ENCODE measurements around the gene TTN. TPM values are rescaled to one million over a fixed set of nuclear protein-coding genes. Genes with fewer than 3 reads are reported as not detected.

TTN gene
- polyA plus RNA-seq, 3 donors: under 0.01 to 0.12 (median 0.08) TPM

- peak overlapping the region in 1 of 7 donors; percentile 3 for H3K27ac Mint-ChIP-seq
- Histone ChIP-seq H3K4me1 (ENCODE audit: control insufficient read depth in 1 of 2, insufficient read depth in 2 of 2, low read length in 2 of 2) (no peaks in the 10 kb centered on the region), H4K20me1 (ENCODE audit: insufficient read depth, low read length) (no peaks in the 10 kb centered on the region), H3K4me2 (replicated peaks; ENCODE audit: extremely low read depth, low read length, poor library complexity, severe bottlenecking) (no peak overlapping the region), H3K36me3 (replicated peaks in 1 of 2; ENCODE audit: control insufficient read depth in 1 of 2, insufficient read depth in 2 of 2, low read length in 2 of 2) (no peaks in the 10 kb centered on the region), H3K27ac (ENCODE audit: low read depth in 1 of 2, low read length in 2 of 2) (no peak overlapping the region), H2AFZ (ENCODE audit: insufficient read depth, low read depth, low read length, poor library complexity, severe bottlenecking) (no peak overlapping the region), H3K9me3 (replicated peaks in 1 of 2; ENCODE audit: control insufficient read depth in 1 of 2, insufficient read depth in 1 of 2, low read length in 2 of 2) (no peaks in the 10 kb centered on the region), H3K4me3 (replicated peaks in 1 of 3; ENCODE audit: low read depth in 2 of 3, low read length in 3 of 3) (no peak overlapping the region), H3K9ac (ENCODE audit: insufficient read depth, low read length, poor library complexity, severe bottlenecking) (no peak overlapping the region), H3K27me3 (ENCODE audit: control insufficient read depth in 2 of 2, insufficient read depth in 2 of 2, low read length in 2 of 2) (no peaks in the 10 kb centered on the region), H3K79me2 (ENCODE audit: insufficient read depth, low read length) (no peaks in the 10 kb centered on the region)
- no peaks in the 10 kb centered on the region for H3K4me1 Mint-ChIP-seq
- no peak for DNase-seq
- intact Hi-C loops (cut with micrococcal nuclease): no loop called here
- H3K4me3 Mint-ChIP-seq: no peak overlapping the region
- no peaks in the 10 kb centered on the region for H3K36me3 Mint-ChIP-seq
- TF ChIP-seq, protein P1, sequence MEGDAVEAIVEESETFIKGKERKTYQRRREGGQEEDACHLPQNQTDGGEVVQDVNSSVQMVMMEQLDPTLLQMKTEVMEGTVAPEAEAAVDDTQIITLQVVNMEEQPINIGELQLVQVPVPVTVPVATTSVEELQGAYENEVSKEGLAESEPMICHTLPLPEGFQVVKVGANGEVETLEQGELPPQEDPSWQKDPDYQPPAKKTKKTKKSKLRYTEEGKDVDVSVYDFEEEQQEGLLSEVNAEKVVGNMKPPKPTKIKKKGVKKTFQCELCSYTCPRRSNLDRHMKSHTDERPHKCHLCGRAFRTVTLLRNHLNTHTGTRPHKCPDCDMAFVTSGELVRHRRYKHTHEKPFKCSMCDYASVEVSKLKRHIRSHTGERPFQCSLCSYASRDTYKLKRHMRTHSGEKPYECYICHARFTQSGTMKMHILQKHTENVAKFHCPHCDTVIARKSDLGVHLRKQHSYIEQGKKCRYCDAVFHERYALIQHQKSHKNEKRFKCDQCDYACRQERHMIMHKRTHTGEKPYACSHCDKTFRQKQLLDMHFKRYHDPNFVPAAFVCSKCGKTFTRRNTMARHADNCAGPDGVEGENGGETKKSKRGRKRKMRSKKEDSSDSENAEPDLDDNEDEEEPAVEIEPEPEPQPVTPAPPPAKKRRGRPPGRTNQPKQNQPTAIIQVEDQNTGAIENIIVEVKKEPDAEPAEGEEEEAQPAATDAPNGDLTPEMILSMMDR (IDR thresholded peaks at IDR 0.05): no peak
- H3K27me3 Mint-ChIP-seq (ENCODE audit: low read depth in 3 of 3): peaks cover 0 to 2% (median 0%) of the 10 kb centered on the region in 3 donors
- whole genome bisulfite sequencing (ENCODE audit: insufficient coverage): 91% methylated on average over 19 of the region's 19 CpGs
- H3K9me3 Mint-ChIP-seq: no peaks in the 10 kb centered on the region
These were observed 7.9 kb downstream of the TTN start for GRCh38 chr2:178799305-178799704.

DNA sequence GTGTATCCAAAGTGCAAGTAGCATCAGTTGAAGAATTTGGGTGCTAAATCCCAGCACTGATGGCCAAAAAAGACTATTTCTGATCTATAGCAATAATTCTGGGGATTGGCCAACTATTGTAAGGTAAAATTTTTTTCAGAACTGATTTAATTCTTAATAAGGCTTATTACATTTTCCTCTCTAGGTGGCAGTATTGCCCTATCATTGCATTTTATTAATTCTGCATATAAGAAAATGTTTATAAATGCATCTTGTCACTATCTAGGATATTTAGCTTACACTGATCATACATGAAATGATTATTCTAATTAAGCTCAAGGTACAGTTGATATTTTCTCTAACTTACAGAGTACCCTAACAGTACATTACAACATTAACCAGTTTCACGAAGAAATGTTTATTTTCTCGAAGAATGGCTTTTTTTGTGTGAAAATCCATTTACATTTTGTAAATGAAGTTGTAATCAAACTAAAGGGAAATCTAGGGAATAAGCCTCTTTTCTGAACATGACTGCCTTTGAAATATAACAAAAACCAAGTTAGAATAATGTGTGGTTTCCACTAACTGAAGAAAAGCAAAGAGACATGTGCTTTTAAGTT lies 11.0 kb downstream of the TTN start:
- no peaks in the 10 kb centered on the region for H4K20me1 ChIP-seq (ENCODE audit: insufficient read depth, low read length)
- no peaks in the 10 kb centered on the region for H3K27me3 ChIP-seq (ENCODE audit: control insufficient read depth in 2 of 2, insufficient read depth in 2 of 2, low read length in 2 of 2)
- Mint-ChIP-seq H3K27ac (no peak overlapping the region), H3K4me1 (no peaks in the 10 kb centered on the region), H3K9me3 (no peaks in the 10 kb centered on the region), H3K36me3 (no peaks in the 10 kb centered on the region), H3K27me3 (ENCODE audit: low read depth in 3 of 3) (peaks cover 0 to 2% (median 0%) of the 10 kb centered on the region in 3 donors), H3K4me3 (no peak overlapping the region)
- TF ChIP-seq, protein P1 (IDR thresholded peaks at IDR 0.05): peak; percentile 54
- WGBS (ENCODE audit: insufficient coverage): no CpG with 5 or more reads among the region's 2 CpGs
- no peak overlapping the region for H3K4me2 ChIP-seq (replicated peaks; ENCODE audit: extremely low read depth, low read length, poor library complexity, severe bottlenecking)
- no peaks in the 10 kb centered on the region for H3K9me3 ChIP-seq (replicated peaks in 1 of 2; ENCODE audit: control insufficient read depth in 1 of 2, insufficient read depth in 1 of 2, low read length in 2 of 2)
- H3K4me3 ChIP-seq (replicated peaks in 1 of 3; ENCODE audit: low read depth in 2 of 3, low read length in 3 of 3): no peak overlapping the region
- H3K36me3 ChIP-seq (replicated peaks in 1 of 2; ENCODE audit: control insufficient read depth in 1 of 2, insufficient read depth in 2 of 2, low read length in 2 of 2): no peaks in the 10 kb centered on the region
- no peak overlapping the region for H3K9ac ChIP-seq (ENCODE audit: insufficient read depth, low read length, poor library complexity, severe bottlenecking)
- H2AFZ ChIP-seq (ENCODE audit: insufficient read depth, low read depth, low read length, poor library complexity, severe bottlenecking): no peak overlapping the region
- intact Hi-C loops (cut with micrococcal nuclease): no loop called here
- H3K4me1 ChIP-seq (ENCODE audit: control insufficient read depth in 1 of 2, insufficient read depth in 2 of 2, low read length in 2 of 2): no peaks in the 10 kb centered on the region
- no peak overlapping the region for H3K27ac ChIP-seq (ENCODE audit: low read depth in 1 of 2, low read length in 2 of 2)
- H3K79me2 ChIP-seq (ENCODE audit: insufficient read depth, low read length): no peaks in the 10 kb centered on the region
- DNase-seq: peak in 1 of 3 donors; percentile 1

Data from CD14-positive monocyte (primary cell).